Kidney (tissue), 14 donors: ENCODE measurements around the gene SLC29A1. TPM values are rescaled to one million over a fixed set of nuclear protein-coding genes. Genes with fewer than 3 reads are reported as not detected.

Source experiments
- DNase-seq, 5 donors: peaks; one replicate each; pipeline ENCODE4 v3.0.0-alpha.2; 2013 to 2020
- FAIRE-seq: peaks from 2 replicates; lab custom pipeline; 2012; peaks lifted over from hg19 to GRCh38; lab: Jason Lieb, UNC
- H3K27ac ChIP-seq, 2 donors: one replicate each; pipeline ENCODE4 v1.7.0; 2013; ENCODE audit warnings: low read depth in 2 of 2, low read length in 2 of 2, inconsistent platforms in 1 of 2
- H3K27me3 ChIP-seq: one replicate; pipeline ENCODE4 v1.7.1; 2013; ENCODE audit warnings: low read length, inconsistent platforms; ENCODE audit not compliant: control insufficient read depth, insufficient read depth
- H3K36me3 ChIP-seq, 3 donors: one replicate each; pipeline versions ENCODE4 v1.7.0 to v1.7.1; 2013; ENCODE audit warnings: low read length in 3 of 3, control low read depth in 1 of 3, inconsistent platforms in 1 of 3; ENCODE audit not compliant: insufficient read depth in 3 of 3, control insufficient read depth in 2 of 3
- H3K4me1 ChIP-seq, 3 donors: one replicate each; pipeline versions ENCODE4 v1.7.0 to v1.7.1; 2013; ENCODE audit warnings: low read length in 3 of 3, inconsistent platforms in 1 of 3, low read depth in 1 of 3; ENCODE audit not compliant: control insufficient read depth in 2 of 3, insufficient read depth in 2 of 3
- H3K4me3 ChIP-seq, 3 donors: one replicate each; pipeline versions ENCODE4 v1.7.0 to v1.8.1; 2013; ENCODE audit warnings: low read length in 3 of 3, control low read depth in 1 of 3, inconsistent platforms in 1 of 3
- H3K9ac ChIP-seq, 3 donors: one replicate each; pipeline versions ENCODE4 v1.7.0 to v1.7.1; 2013; ENCODE audit warnings: low read length in 3 of 3, control low read depth in 1 of 3, inconsistent platforms in 1 of 3
- H3K9me3 ChIP-seq, 3 donors: one replicate each; pipeline versions ENCODE4 v1.7.0 to v1.7.1; 2013; ENCODE audit warnings: low read length in 3 of 3, control low read depth in 1 of 3, inconsistent platforms in 1 of 3; ENCODE audit not compliant: control insufficient read depth in 2 of 3, insufficient read depth in 1 of 3
- intact Hi-C: fragments of 100-400 bp; cut with DNase I; formaldehyde crosslinking; loops from one replicate; pipeline ENCODE4 v1.11.1; 2022
- polyA plus RNA-seq: library from polyadenylated mRNA; stranded (reverse); fragments of 350-450 nt; fragmentation: Illumina TruSeq; extraction: RNeasy Lipid Tissue Mini Kit (QIAGEN cat#74804); gene quantifications from one replicate; pipeline ENCODE4 v1.2.3, GENCODE V29; 2014; ENCODE audit warnings: low read depth, low replicate concordance; ENCODE audit not compliant: insufficient read depth
- total RNA-seq: library from RNA; stranded (reverse); fragmentation: NEBNext Ultra II Directional; extraction: Animal tissue kit (Norgen Biotek cat#: 25700); gene quantifications from one replicate; pipeline ENCODE4 v1.2.1, GENCODE V29; 2021
- TF ChIP-seq, protein P1 (sequence below): IDR thresholded peaks from 3 replicates; pipeline ENCODE4 v1.5.1; 2012; ENCODE audit warnings: mild to moderate bottlenecking, moderate library complexity, borderline replicate concordance; ENCODE audit not compliant: insufficient read depth; ENCODE audit errors: extremely low read depth
- donor health status: control.
- donor health status: control.
- donor health status: control.
- donor health status: control.
- donor health status: control.
- donor health status: DM: yes; HTN: yes; CAD: no.
- donor health status: Normal renal cell carcinoma (clear cell type).

SLC29A1 gene
- total and polyA plus RNA-seq, 2 donors from 2014 or later: 50.1 to 74.6 TPM

DNA sequence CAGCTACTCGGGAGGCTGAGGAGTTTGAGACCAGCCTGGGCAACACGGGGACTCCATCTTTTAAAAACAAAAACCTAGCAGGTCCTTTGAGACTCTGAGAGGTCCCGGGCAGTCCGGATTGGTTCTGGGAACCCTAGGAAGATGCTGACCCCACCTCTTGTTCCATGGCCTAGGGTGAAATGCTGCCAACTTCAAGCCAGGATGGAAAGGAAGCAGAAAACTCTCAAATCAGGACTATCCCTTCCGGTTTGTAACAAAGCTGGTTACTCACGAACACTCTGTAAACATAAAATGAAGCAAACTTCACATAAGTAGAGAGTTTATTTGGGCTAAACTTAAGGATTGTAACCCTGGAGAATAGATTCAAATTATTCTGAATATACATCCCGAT is 36.8 kb upstream of the SLC29A1 start:
- Histone ChIP-seq H3K9ac (no peak overlapping the region), H3K4me1 (no peaks in the 10 kb centered on the region), H3K9me3 (no peaks in the 10 kb centered on the region), H3K4me3 (no peak overlapping the region), H3K27ac (no peak overlapping the region), H3K36me3 (no peaks in the 10 kb centered on the region), H3K27me3 (no peaks in the 10 kb centered on the region)
- TF ChIP-seq, protein P1, sequence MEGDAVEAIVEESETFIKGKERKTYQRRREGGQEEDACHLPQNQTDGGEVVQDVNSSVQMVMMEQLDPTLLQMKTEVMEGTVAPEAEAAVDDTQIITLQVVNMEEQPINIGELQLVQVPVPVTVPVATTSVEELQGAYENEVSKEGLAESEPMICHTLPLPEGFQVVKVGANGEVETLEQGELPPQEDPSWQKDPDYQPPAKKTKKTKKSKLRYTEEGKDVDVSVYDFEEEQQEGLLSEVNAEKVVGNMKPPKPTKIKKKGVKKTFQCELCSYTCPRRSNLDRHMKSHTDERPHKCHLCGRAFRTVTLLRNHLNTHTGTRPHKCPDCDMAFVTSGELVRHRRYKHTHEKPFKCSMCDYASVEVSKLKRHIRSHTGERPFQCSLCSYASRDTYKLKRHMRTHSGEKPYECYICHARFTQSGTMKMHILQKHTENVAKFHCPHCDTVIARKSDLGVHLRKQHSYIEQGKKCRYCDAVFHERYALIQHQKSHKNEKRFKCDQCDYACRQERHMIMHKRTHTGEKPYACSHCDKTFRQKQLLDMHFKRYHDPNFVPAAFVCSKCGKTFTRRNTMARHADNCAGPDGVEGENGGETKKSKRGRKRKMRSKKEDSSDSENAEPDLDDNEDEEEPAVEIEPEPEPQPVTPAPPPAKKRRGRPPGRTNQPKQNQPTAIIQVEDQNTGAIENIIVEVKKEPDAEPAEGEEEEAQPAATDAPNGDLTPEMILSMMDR: no peak
- no peak for DNase-seq
- FAIRE-seq: no peak
- intact Hi-C loops: no loop called here

DNA sequence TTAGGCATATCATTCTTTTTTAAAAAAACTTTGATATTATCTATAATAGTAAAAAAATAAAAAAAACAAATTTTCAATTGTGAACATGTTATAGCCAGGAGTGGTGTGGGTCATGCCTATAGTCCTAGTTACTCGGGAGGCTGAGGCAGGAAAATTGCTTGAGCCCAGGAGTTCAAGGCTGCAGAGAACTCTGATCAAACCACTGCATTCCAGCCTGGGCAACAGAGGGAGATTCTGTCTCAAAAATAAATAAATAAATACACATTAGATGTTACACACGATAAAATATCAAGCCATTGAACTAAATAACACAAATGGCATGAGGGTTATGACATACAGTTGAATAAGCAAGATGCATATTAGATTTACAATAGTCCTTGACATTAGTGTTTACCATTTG is 34.6 kb upstream of the SLC29A1 start:
- intact Hi-C loops: no loop called here

DNA sequence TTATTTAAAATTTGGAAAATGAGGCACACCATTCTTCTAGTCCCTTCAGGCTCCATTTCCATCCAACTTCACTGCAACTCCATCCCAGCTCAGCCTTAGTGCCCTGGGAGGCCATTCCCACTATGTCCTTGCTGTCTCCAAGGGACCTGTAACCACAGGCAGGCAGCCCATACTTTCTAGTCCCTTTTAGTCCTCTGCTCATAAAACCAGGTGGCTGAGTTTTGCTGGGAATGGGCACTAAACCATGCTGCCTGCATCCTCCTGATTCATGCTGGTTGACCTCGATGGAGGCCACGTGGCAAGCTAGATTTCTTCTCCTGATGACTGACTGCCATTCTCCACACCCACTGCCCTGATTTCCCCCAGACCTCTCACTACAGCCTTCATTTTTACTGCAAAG is 34.1 kb upstream of the SLC29A1 start:
- Histone ChIP-seq H3K36me3 (no peaks in the 10 kb centered on the region), H3K9me3 (no peaks in the 10 kb centered on the region), H3K27ac (no peak overlapping the region), H3K27me3 (no peaks in the 10 kb centered on the region), H3K4me1 (no peaks in the 10 kb centered on the region), H3K9ac (no peak overlapping the region), H3K4me3 (no peak overlapping the region)
- intact Hi-C loops: no loop called here
- TF ChIP-seq, protein P1: no peak
- DNase-seq (peak in 1 of 5 donors; percentile 15), FAIRE-seq (no peak)

More for the DNA sequence above, 34.6 kb upstream of the SLC29A1 start:
- FAIRE-seq: no peak
- DNase-seq: no peak
- no peak overlapping the region for H3K27ac ChIP-seq
- H3K9me3 ChIP-seq: no peaks in the 10 kb centered on the region
- TF ChIP-seq, protein P1: no peak
- no peaks in the 10 kb centered on the region for H3K4me1 ChIP-seq
- H3K27me3 ChIP-seq: no peaks in the 10 kb centered on the region
- no peaks in the 10 kb centered on the region for H3K36me3 ChIP-seq
- H3K9ac ChIP-seq: no peak overlapping the region
- H3K4me3 ChIP-seq: no peak overlapping the region

DNA sequence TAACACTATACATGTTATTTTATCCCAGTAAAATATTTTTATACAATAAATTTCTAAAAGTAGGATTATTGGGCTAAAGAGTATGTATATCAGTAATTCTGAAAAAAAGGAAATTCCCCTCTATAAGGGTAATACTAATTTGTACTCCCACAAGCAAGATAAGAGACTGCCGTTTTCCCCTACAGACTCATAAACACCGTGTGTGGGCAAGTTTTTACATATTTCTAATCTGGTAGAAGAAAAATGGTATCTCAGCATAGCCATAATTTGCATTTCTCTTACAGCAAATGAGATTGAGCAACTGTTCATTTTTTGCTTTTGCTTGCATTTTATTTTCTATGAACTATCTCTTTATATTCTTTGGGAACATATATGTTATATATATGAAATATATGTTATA is 32.7 kb upstream of the SLC29A1 start:
- Histone ChIP-seq H3K4me1 (no peaks in the 10 kb centered on the region), H3K9me3 (no peaks in the 10 kb centered on the region), H3K36me3 (no peaks in the 10 kb centered on the region), H3K27me3 (no peaks in the 10 kb centered on the region), H3K4me3 (no peak overlapping the region), H3K27ac (no peak overlapping the region), H3K9ac (no peak overlapping the region)
- DNase-seq (no peak), FAIRE-seq (no peak)
- TF ChIP-seq, protein P1: no peak
- intact Hi-C loops: no loop called here
